Caco-2 (cell line): ENCODE results near the gene ZNF91. TPM values are rescaled to one million over a fixed set of nuclear protein-coding genes. Genes with fewer than 3 reads are reported as not detected.
"Not testable (repeated sequence)": the region's sequence is repeated elsewhere in the genome, so short reads cannot be mapped to it uniquely, and the experiment has no call there.

Experiments used
- BruUV-seq: library from RNA; stranded (reverse); fragments of 400-500 nt; replicated peaks from 2 replicates; lab custom pipeline; 2021; lab: Mats Ljungman, UMichigan
- CTCF ChIA-PET: fragments of 300-600 bp; sonication (Branson Sonifier 250); formaldehyde crosslinking; loops from one replicate; lab custom pipeline; 2022; ENCODE audit warnings: antibody characterized with exemption; lab: Charles Lee
- POLR2A ChIA-PET: fragments of 300-600 bp; sonication (Branson Sonifier 250); formaldehyde crosslinking; loops from one replicate; lab custom pipeline; 2022; ENCODE audit warnings: antibody characterized with exemption; lab: Charles Lee
- DNase-seq, 2 experiments: peaks; one replicate each; pipeline versions ENCODE4 v3.0.0 to v3.0.0-alpha.2; 2020 to 2022
- H3K27me3 ChIP-seq: replicated peaks from 2 replicates; pipeline ENCODE4 v1.6.0; 2011; ENCODE audit warnings: low read length; ENCODE audit not compliant: control insufficient read depth, insufficient read depth
- H3K36me3 ChIP-seq: 2 replicates; pipeline ENCODE4 v1.5.1; 2011; ENCODE audit warnings: low read length; ENCODE audit not compliant: control insufficient read depth, insufficient read depth
- H3K4me1 ChIP-seq: fragments of 250-450 bp; sonication (Bioruptor Pico); 2 replicates; pipeline ENCODE4 v1.5.1; 2020; ENCODE audit warnings: mild to moderate bottlenecking
- H3K4me3 ChIP-seq: 2 replicates; pipeline ENCODE4 v1.5.1; 2011; ENCODE audit warnings: low read depth, mild to moderate bottlenecking, control low read depth, low read length
- H3K9me3 ChIP-seq: fragments of 250-450 bp; sonication (Bioruptor Pico); 2 replicates; pipeline ENCODE4 v1.5.1; 2020; ENCODE audit warnings: mild to moderate bottlenecking, moderate library complexity
- H3K27ac Mint-ChIP-seq: one replicate; pipeline ENCODE4 v1.8.0; 2022; ENCODE audit warnings: mixed read lengths; ENCODE audit not compliant: unreplicated experiment
- H3K27me3 Mint-ChIP-seq: one replicate; pipeline ENCODE4 v1.8.0; 2022; ENCODE audit warnings: mixed read lengths; ENCODE audit not compliant: insufficient read depth, unreplicated experiment
- H3K36me3 Mint-ChIP-seq: one replicate; pipeline ENCODE4 v1.8.0; 2022; ENCODE audit warnings: mild to moderate bottlenecking, mixed read lengths; ENCODE audit not compliant: insufficient read depth, unreplicated experiment
- H3K4me1 Mint-ChIP-seq: one replicate; pipeline ENCODE4 v1.8.0; 2022; ENCODE audit warnings: low read depth, mixed read lengths; ENCODE audit not compliant: unreplicated experiment
- H3K4me3 Mint-ChIP-seq: one replicate; pipeline ENCODE4 v1.8.0; 2022; ENCODE audit warnings: mild to moderate bottlenecking, moderate library complexity, mixed read lengths; ENCODE audit not compliant: unreplicated experiment
- H3K9me3 Mint-ChIP-seq: one replicate; pipeline ENCODE4 v1.8.0; 2022; ENCODE audit warnings: mixed read lengths; ENCODE audit not compliant: unreplicated experiment
- CTCF ChIP-seq, 2 experiments: fragments of 200-600 bp in 1 of 2; IDR thresholded peaks; 1 replicate in 1 of 2; 2 replicates in 1 of 2; pipeline versions ENCODE4 v1.5.1 to v1.8.0; 2011 to 2022; ENCODE audit warnings: antibody characterized with exemption in 1 of 2, control low read depth in 1 of 2, inconsistent platforms in 1 of 2, low read depth in 1 of 2, low read length in 1 of 2, mild to moderate bottlenecking in 1 of 2, moderate library complexity in 1 of 2; ENCODE audit not compliant: insufficient read depth in 1 of 2, severe bottlenecking in 1 of 2, unreplicated experiment in 1 of 2
- intact Hi-C: fragments of 100-400 bp; cut with micrococcal nuclease; formaldehyde crosslinking; loops from one replicate; pipeline ENCODE4 v1.10.0; 2022; ENCODE audit not compliant: unreplicated experiment
- total RNA-seq: library from RNA; stranded (reverse); gene quantifications from 2 replicates; pipeline ENCODE4 v1.2.3, GENCODE V29; 2022

ZNF91 gene
- total RNA-seq, 1 experiment from 2014 or later, result 23.7 TPM

- Histone ChIP-seq H3K4me3 (no peak overlapping the region), H3K27me3 (no peaks in the 10 kb centered on the region), H3K36me3 (no peaks in the 10 kb centered on the region), H3K4me1 (no peaks in the 10 kb centered on the region), H3K9me3 (no peaks in the 10 kb centered on the region)
- Mint-ChIP-seq H3K36me3 (peaks cover 6% of the 10 kb centered on the region), H3K9me3 (peaks cover 76% of the 10 kb centered on the region), H3K27ac (no peak overlapping the region), H3K4me3 (no peak overlapping the region), H3K4me1 (no peaks in the 10 kb centered on the region), H3K27me3 (no peaks in the 10 kb centered on the region)
- no TSS peak for BruUV-seq
- POLR2A ChIA-PET, result no interaction called here
- intact Hi-C loops, result loop anchor here (5.0 kb wide), 1 partner anchor 34 kb away; no protein-coding TSS in a partner anchor
- TF ChIP-seq CTCF (IDR thresholded peaks at IDR 0.05; ENCODE audit: insufficient read depth in 1 of 2, low read depth in 1 of 2, low read length in 1 of 2, severe bottlenecking in 1 of 2, unreplicated experiment in 1 of 2), result peak in 1 of 2 experiments; percentile 21
- peak in 1 of 2 experiments; percentile 8 for DNase-seq
- CTCF ChIA-PET, result no interaction called here
Observed at GRCh38 chr19:23436318-23436717, 41.0 kb upstream of the ZNF91 start.

GRCh38 chr19:23420824-23421223 lies 25.6 kb upstream of the ZNF91 start:
- TF ChIP-seq CTCF (IDR thresholded peaks at IDR 0.05; ENCODE audit: insufficient read depth in 1 of 2, low read depth in 1 of 2, low read length in 1 of 2, severe bottlenecking in 1 of 2, unreplicated experiment in 1 of 2), result no peak
- no peaks in the 10 kb centered on the region for H3K9me3 ChIP-seq
- H3K4me1 Mint-ChIP-seq, result no peaks in the 10 kb centered on the region
- CTCF ChIA-PET, result no interaction called here
- H3K36me3 ChIP-seq, result no peaks in the 10 kb centered on the region
- H3K27me3 Mint-ChIP-seq, result no peaks in the 10 kb centered on the region
- intact Hi-C loops, result no loop called here
- H3K27me3 ChIP-seq, result no peaks in the 10 kb centered on the region
- H3K27ac Mint-ChIP-seq, result no peak overlapping the region
- H3K4me3 Mint-ChIP-seq, result no peak overlapping the region
- peaks cover 18% of the 10 kb centered on the region for H3K9me3 Mint-ChIP-seq
- no peak overlapping the region for H3K4me3 ChIP-seq
- H3K4me1 ChIP-seq, result no peaks in the 10 kb centered on the region
- BruUV-seq, result no TSS peak
- DNase-seq, result no peak
- no peaks in the 10 kb centered on the region for H3K36me3 Mint-ChIP-seq
- POLR2A ChIA-PET, result no interaction called here

GRCh38 chr19:23419261-23419660 lies 24.0 kb upstream of the ZNF91 start:
- H3K27ac Mint-ChIP-seq, H3K4me1 ChIP-seq, H3K36me3 Mint-ChIP-seq, H3K4me3 Mint-ChIP-seq, CTCF ChIA-PET, POLR2A ChIA-PET, H3K27me3 ChIP-seq, H3K9me3 ChIP-seq, BruUV-seq, H3K4me1 Mint-ChIP-seq, DNase-seq, intact Hi-C loops, H3K27me3 Mint-ChIP-seq, H3K4me3 ChIP-seq, H3K36me3 ChIP-seq: not testable (repeated sequence)
- peaks cover 18% of the 10 kb centered on the region for H3K9me3 Mint-ChIP-seq
